GM06990 (cell line): ENCODE results near the gene OR52E6.

Experiments
- DNase-seq: peaks from one replicate; pipeline ENCODE4 v3.0.0-alpha.2; 2011; ENCODE audit not compliant: insufficient read length; ENCODE audit errors: extremely low read depth
- H3K27me3 ChIP-seq: replicated peaks from 2 replicates; pipeline ENCODE4 v1.6.0; 2011; ENCODE audit warnings: low read length; ENCODE audit not compliant: control insufficient read depth, insufficient read depth
- H3K36me3 ChIP-seq: 2 replicates; pipeline ENCODE4 v1.5.1; 2011; ENCODE audit warnings: low read length; ENCODE audit not compliant: control insufficient read depth, insufficient read depth
- H3K4me3 ChIP-seq: replicated peaks from 2 replicates; pipeline ENCODE4 v1.5.1; 2011; ENCODE audit warnings: low read depth, mild to moderate bottlenecking, control low read depth, low read length
- CTCF ChIP-seq: IDR thresholded peaks from 2 replicates; pipeline ENCODE4 v1.5.1; 2011; ENCODE audit warnings: low read length, control low read depth, mild to moderate bottlenecking, inconsistent platforms; ENCODE audit not compliant: insufficient read depth, poor library complexity, severe bottlenecking

OR52E6 gene

GRCh38 chr11:5878564-5878963 lies 36.9 kb upstream of the OR52E6 start:
- Histone ChIP-seq H3K4me3 (no peak overlapping the region), H3K27me3 (no peaks in the 10 kb centered on the region), H3K36me3 (no peaks in the 10 kb centered on the region)
- TF ChIP-seq CTCF, result no peak
- DNase-seq, result no peak

GRCh38 chr11:5865826-5866225 lies 24.1 kb upstream of the OR52E6 start:
- H3K4me3 ChIP-seq, result no peak overlapping the region
- H3K36me3 ChIP-seq, result no peaks in the 10 kb centered on the region
- DNase-seq, result no peak
- no peaks in the 10 kb centered on the region for H3K27me3 ChIP-seq
- TF ChIP-seq CTCF, result no peak

GRCh38 chr11:5857590-5857989 lies 15.9 kb upstream of the OR52E6 start, which contains the start of gene OR52E8:
Gene OR52E8 (minus strand): TSS chr11:5857690. CDS start chr11:5857690, 0 bp downstream.
- H3K36me3 ChIP-seq, result no peaks in the 10 kb centered on the region

GRCh38 chr11:5851002-5851401 lies 9.3 kb upstream of the OR52E6 start:
- no peak for TF ChIP-seq CTCF
- H3K27me3 ChIP-seq, result no peaks in the 10 kb centered on the region; the same call in 1 of the 2 replicates
- H3K4me3 ChIP-seq, result no peak overlapping the region
- no peak for DNase-seq
- no peaks in the 10 kb centered on the region for H3K36me3 ChIP-seq

More at GRCh38 chr11:5857590-5857989, 15.9 kb upstream of the OR52E6 start, which contains the start of gene OR52E8:
- no peaks in the 10 kb centered on the region; the same call in 1 of the 2 replicates for H3K27me3 ChIP-seq
- no peak for TF ChIP-seq CTCF
- DNase-seq, result no peak
- no peak within 1 kb of the TSS for H3K4me3 ChIP-seq

- Histone ChIP-seq H3K27me3 (no peaks in the 10 kb centered on the region), H3K4me3 (no peak overlapping the region), H3K36me3 (no peaks in the 10 kb centered on the region)
- DNase-seq, result no peak
- no peak for TF ChIP-seq CTCF
Measured at GRCh38 chr11:5847711-5848110, 6.0 kb upstream of the OR52E6 start.

GRCh38 chr11:5846701-5847100 lies 5.0 kb upstream of the OR52E6 start:
- DNase-seq, result no peak
- TF ChIP-seq CTCF, result no peak

More at GRCh38 chr11:5846701-5847100, 5.0 kb upstream of the OR52E6 start:
- Histone ChIP-seq H3K27me3 (no peaks in the 10 kb centered on the region), H3K36me3 (no peaks in the 10 kb centered on the region), H3K4me3 (no peak overlapping the region)
